PC-3 (cell line): ENCODE measurements around the gene HIP1R. TPM values are rescaled to one million over a fixed set of nuclear protein-coding genes. Genes with fewer than 3 reads are reported as not detected.

Experiments
- ATAC-seq: fragments of 200-7000 bp; cut with Tn5 transposase; 2 replicates; pipeline ENCODE4 v1.9.1; 2020; ENCODE audit warnings: mild to moderate bottlenecking, moderate library complexity
- BruUV-seq: library from RNA; stranded (reverse); fragments of 400-500 nt; replicated peaks from 2 replicates; lab custom pipeline; 2021; lab: Mats Ljungman, UMichigan
- CTCF ChIA-PET: fragments of 300-600 bp; sonication (Branson Sonifier 250); formaldehyde crosslinking; loops from one replicate; lab custom pipeline; 2022; ENCODE audit warnings: antibody characterized with exemption; lab: Charles Lee
- POLR2A ChIA-PET: fragments of 300-600 bp; sonication (Branson Sonifier 250); formaldehyde crosslinking; loops from one replicate; lab custom pipeline; 2022; ENCODE audit warnings: antibody characterized with exemption; ENCODE audit not compliant: unreplicated experiment; lab: Charles Lee
- DNase-seq: peaks from one replicate; pipeline ENCODE4 v3.0.0-alpha.2; 2015
- H2AFZ ChIP-seq: fragments of 300-600 bp; sonication (generic); 2 replicates; pipeline ENCODE4 v1.6.0; 2016; ENCODE audit warnings: antibody characterized with exemption, low read length
- H3F3A ChIP-seq: fragments of 300-600 bp; sonication (generic); one replicate; pipeline ENCODE4 v1.6.0; 2017; ENCODE audit warnings: antibody characterized with exemption, low read length, control low read depth, mild to moderate bottlenecking; ENCODE audit not compliant: unreplicated experiment
- H3K27ac ChIP-seq: fragments of 300-600 bp; sonication (generic); 2 replicates; pipeline ENCODE4 v1.5.1; 2016; ENCODE audit warnings: mild to moderate bottlenecking, low read length
- H3K27me3 ChIP-seq: fragments of 300-600 bp; sonication (generic); 2 replicates; pipeline ENCODE4 v1.6.1; 2016; ENCODE audit warnings: low read length, mixed read lengths
- H3K36me3 ChIP-seq: fragments of 300-600 bp; sonication (generic); 2 replicates; pipeline ENCODE4 v1.6.1; 2016; ENCODE audit warnings: low read depth, mixed run types, low read length, mixed read lengths
- H3K4me1 ChIP-seq: fragments of 300-600 bp; sonication (generic); 2 replicates; pipeline ENCODE4 v1.5.1; 2016; ENCODE audit warnings: low read length; ENCODE audit not compliant: insufficient read depth
- H3K4me2 ChIP-seq: fragments of 300-600 bp; sonication (generic); 2 replicates; pipeline ENCODE4 v1.6.0; 2016; ENCODE audit warnings: low read length
- H3K4me3 ChIP-seq: fragments of 300-600 bp; sonication (generic); 2 replicates; pipeline ENCODE4 v1.5.1; 2016; ENCODE audit warnings: mild to moderate bottlenecking, low read length, mixed read lengths
- H3K79me2 ChIP-seq: fragments of 300-600 bp; sonication (generic); 2 replicates; pipeline ENCODE4 v1.6.1; 2017; ENCODE audit warnings: low read length, mixed read lengths
- H3K9ac ChIP-seq: fragments of 300-600 bp; sonication (generic); 2 replicates; pipeline ENCODE4 v1.6.0; 2016; ENCODE audit warnings: mild to moderate bottlenecking, low read length
- H3K9me2 ChIP-seq: fragments of 300-600 bp; sonication (generic); replicated peaks from 2 replicates; pipeline ENCODE4 v1.6.1; 2016; ENCODE audit warnings: mixed run types, low read length, mixed read lengths
- H3K9me3 ChIP-seq: fragments of 300-600 bp; sonication (generic); 2 replicates; pipeline ENCODE4 v1.6.1; 2016; ENCODE audit warnings: low read length, mixed read lengths
- H4K20me1 ChIP-seq: fragments of 300-600 bp; sonication (generic); 2 replicates; pipeline ENCODE4 v1.6.1; 2016; ENCODE audit warnings: low read length, mixed read lengths
- CTCF ChIP-seq: fragments of 300-600 bp; sonication (generic); conservative IDR thresholded peaks from 2 replicates; pipeline ENCODE4 v1.5.1; 2017; ENCODE audit warnings: antibody characterized with exemption, low read depth, mild to moderate bottlenecking, low read length
- EZH2 ChIP-seq: fragments of 300-600 bp; sonication (generic); IDR thresholded peaks from one replicate; pipeline ENCODE4 v1.6.1; 2017; ENCODE audit warnings: antibody characterized with exemption, mild to moderate bottlenecking, low read length; ENCODE audit not compliant: unreplicated experiment
- EZH2phosphoT487 ChIP-seq: fragments of 300-600 bp; sonication (generic); IDR thresholded peaks from 2 replicates; pipeline ENCODE4 v1.6.1; 2018; ENCODE audit warnings: mild to moderate bottlenecking, antibody characterized with exemption, low read length, borderline replicate concordance
- intact Hi-C: fragments of 100-400 bp; cut with micrococcal nuclease; formaldehyde crosslinking; loops from 2 replicates; pipeline ENCODE4 v1.9.0; 2023
- total RNA-seq: library from RNA; depleted of rRNA; stranded (reverse); fragments of >200 nt; gene quantifications from 2 replicates; pipeline ENCODE4 v1.2.3, GENCODE V29; 2014

HIP1R gene
- total RNA-seq, 1 experiment from 2014 or later = 46.1 TPM

GRCh38 chr12:122820138-122820537 is 15.1 kb upstream of the HIP1R start:
- no peaks in the 10 kb centered on the region for H3K9me2 ChIP-seq
- no peak overlapping the region for H2AFZ ChIP-seq
- no peaks in the 10 kb centered on the region for H3K36me3 ChIP-seq
- no peaks in the 10 kb centered on the region for H3K9me3 ChIP-seq
- no peak for ATAC-seq
- H4K20me1 ChIP-seq = no peaks in the 10 kb centered on the region
- BruUV-seq = no TSS peak
- no peak overlapping the region for H3K4me2 ChIP-seq
- H3K79me2 ChIP-seq = no peaks in the 10 kb centered on the region
- no peaks in the 10 kb centered on the region for H3K4me1 ChIP-seq
- CTCF ChIA-PET = no interaction called here
- no peak for TF ChIP-seq CTCF
- no peak for TF ChIP-seq EZH2
- TF ChIP-seq EZH2phosphoT487 = no peak
- intact Hi-C loops = no loop called here
- H3K4me3 ChIP-seq = no peak overlapping the region
- H3K9ac ChIP-seq = no peak overlapping the region
- H3K27ac ChIP-seq = no peak overlapping the region
- H3K27me3 ChIP-seq = no peaks in the 10 kb centered on the region
- no peak for DNase-seq
- H3F3A ChIP-seq = no peaks in the 10 kb centered on the region
- POLR2A ChIA-PET = no interaction called here

DNA sequence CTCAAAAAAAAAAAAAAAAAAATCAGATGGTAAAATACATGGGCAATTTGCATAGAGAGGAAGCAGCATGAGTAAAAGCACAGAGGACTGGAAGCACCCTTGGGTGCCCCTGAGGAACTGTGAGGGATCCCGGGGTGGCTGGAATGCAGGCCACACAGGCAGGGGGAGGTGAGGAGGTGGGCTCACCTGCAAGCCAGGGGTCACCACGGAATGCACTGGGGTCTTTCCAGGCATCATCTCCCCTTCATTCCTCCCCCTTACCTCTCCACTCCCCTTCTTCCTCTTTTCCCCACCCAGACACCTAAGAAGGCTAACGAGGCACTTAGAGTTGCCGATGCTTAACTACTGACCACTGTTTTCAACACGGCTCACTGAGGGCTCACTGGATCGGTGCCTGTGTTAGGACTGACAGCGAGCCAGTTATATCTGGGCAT is 14.4 kb upstream of the HIP1R start:
- Histone ChIP-seq H3K4me3 (no peak overlapping the region), H3K27me3 (no peaks in the 10 kb centered on the region), H3K27ac (no peak overlapping the region), H3K79me2 (no peaks in the 10 kb centered on the region), H4K20me1 (no peaks in the 10 kb centered on the region), H2AFZ (no peak overlapping the region), H3K36me3 (no peaks in the 10 kb centered on the region), H3K4me2 (no peak overlapping the region), H3F3A (no peaks in the 10 kb centered on the region), H3K4me1 (no peaks in the 10 kb centered on the region), H3K9ac (no peak overlapping the region), H3K9me3 (no peaks in the 10 kb centered on the region), H3K9me2 (no peaks in the 10 kb centered on the region)
- no peak for ATAC-seq
- BruUV-seq = no TSS peak
- DNase-seq = no peak
- ChIA-PET POLR2A (no interaction called here), CTCF (no interaction called here)
- TF ChIP-seq EZH2phosphoT487 = no peak
- TF ChIP-seq CTCF = no peak
- no peak for TF ChIP-seq EZH2
- intact Hi-C loops = no loop called here

GRCh38 chr12:122823429-122823828 is 11.8 kb upstream of the HIP1R start:
- no peaks in the 10 kb centered on the region for H3K4me1 ChIP-seq
- H4K20me1 ChIP-seq = no peaks in the 10 kb centered on the region
- H2AFZ ChIP-seq = no peak overlapping the region
- no TSS peak for BruUV-seq
- H3K79me2 ChIP-seq = no peaks in the 10 kb centered on the region
- ChIA-PET POLR2A (no interaction called here), CTCF (no interaction called here)
- H3K27ac ChIP-seq = no peak overlapping the region
- no peaks in the 10 kb centered on the region for H3K9me2 ChIP-seq
- no peaks in the 10 kb centered on the region for H3K9me3 ChIP-seq
- TF ChIP-seq EZH2phosphoT487 (no peak), EZH2 (no peak), CTCF (no peak)
- H3K4me3 ChIP-seq = no peak overlapping the region
- DNase-seq (no peak), ATAC-seq (no peak)
- no peak overlapping the region for H3K4me2 ChIP-seq
- H3F3A ChIP-seq = no peaks in the 10 kb centered on the region
- no peaks in the 10 kb centered on the region for H3K27me3 ChIP-seq
- intact Hi-C loops = no loop called here
- H3K9ac ChIP-seq = no peak overlapping the region
- no peaks in the 10 kb centered on the region for H3K36me3 ChIP-seq
